Measurements from ENCODE around the gene EFCAB8.

EFCAB8 gene

DNA sequence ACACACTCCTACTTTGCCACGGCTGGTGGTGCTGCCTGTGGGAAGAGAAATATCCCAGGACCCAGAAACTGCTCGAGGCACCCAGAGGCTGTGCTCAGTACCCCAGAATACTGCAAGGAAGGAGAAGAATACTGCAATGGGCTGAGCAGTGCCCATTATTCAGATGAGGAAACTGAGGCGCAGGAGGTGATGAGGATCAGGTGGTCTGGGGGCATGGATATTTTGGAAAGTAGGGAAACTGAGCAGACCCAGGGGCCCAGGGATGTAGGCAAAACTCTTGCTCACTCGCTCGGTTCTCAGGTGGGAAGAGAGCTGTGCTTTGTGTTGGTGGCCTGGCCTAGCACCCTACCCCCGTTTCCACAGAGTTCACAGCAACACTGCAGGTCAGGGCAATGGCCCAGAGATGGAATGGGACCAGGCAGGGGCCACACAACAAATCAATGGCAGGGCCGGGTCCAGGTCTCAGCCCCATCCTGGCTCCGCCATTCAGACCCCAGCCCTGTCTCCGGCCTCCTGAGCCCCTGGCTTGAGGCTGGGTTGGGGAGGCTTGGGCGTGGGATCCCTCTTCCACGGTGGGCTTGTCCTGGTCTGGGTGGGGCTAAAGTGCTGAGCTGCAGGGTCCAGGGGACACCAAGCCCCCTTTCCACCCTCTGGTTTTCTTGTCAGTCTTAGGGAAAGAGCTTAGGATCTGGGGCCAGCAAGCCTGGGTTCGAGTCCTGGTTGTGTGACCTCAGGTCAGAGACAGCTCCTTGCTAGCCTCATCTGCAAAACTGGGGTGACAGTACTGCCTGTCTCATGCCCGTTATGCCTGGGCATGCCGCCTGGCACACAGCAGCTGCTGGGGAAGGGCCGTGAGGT is 111.6 kb downstream of the EFCAB8 start:
- Histone ChIP-seq H3K4me1 (ENCODE audit: control insufficient read depth, low read length) (peaks cover 26% of the 10 kb centered on the region), H3K27me3 (ENCODE audit: control insufficient read depth, low read length) (no peaks in the 10 kb centered on the region), H3K36me3 (ENCODE audit: control insufficient read depth, low read length) (0 out of 2 replicates have a peak, but pooled peaks cover 3% of the 10 kb centered on the region), H3K4me2 (ENCODE audit: low read length) (peak overlapping the region; percentile 76; the same call in 1 of the 2 replicates), H3F3A (ENCODE audit: control insufficient read depth, insufficient read depth) (peaks cover 6% of the 10 kb centered on the region), H3K27ac (ENCODE audit: low read depth, low read length) (peak overlapping the region; percentile 91), H3K79me2 (ENCODE audit: control insufficient read depth, low read length) (no peaks in the 10 kb centered on the region), H3K9me2 (replicated peaks; ENCODE audit: control insufficient read depth, low read length) (no peaks in the 10 kb centered on the region), H4K20me1 (ENCODE audit: control insufficient read depth, insufficient read depth, low read depth, low read length) (no peaks in the 10 kb centered on the region), H3K9me3 (ENCODE audit: control insufficient read depth, insufficient read depth, low read length) (peaks cover 3% of the 10 kb centered on the region; the same call in 1 of the 2 replicates), H3K4me3 (ENCODE audit: low read length) (peak overlapping the region; percentile 62; the same call in 1 of the 2 replicates)
- no peak for TF ChIP-seq EZH2phosphoT487 (IDR thresholded peaks at IDR 0.05; ENCODE audit: borderline replicate concordance, low read length)
- TF ChIP-seq, protein P1, sequence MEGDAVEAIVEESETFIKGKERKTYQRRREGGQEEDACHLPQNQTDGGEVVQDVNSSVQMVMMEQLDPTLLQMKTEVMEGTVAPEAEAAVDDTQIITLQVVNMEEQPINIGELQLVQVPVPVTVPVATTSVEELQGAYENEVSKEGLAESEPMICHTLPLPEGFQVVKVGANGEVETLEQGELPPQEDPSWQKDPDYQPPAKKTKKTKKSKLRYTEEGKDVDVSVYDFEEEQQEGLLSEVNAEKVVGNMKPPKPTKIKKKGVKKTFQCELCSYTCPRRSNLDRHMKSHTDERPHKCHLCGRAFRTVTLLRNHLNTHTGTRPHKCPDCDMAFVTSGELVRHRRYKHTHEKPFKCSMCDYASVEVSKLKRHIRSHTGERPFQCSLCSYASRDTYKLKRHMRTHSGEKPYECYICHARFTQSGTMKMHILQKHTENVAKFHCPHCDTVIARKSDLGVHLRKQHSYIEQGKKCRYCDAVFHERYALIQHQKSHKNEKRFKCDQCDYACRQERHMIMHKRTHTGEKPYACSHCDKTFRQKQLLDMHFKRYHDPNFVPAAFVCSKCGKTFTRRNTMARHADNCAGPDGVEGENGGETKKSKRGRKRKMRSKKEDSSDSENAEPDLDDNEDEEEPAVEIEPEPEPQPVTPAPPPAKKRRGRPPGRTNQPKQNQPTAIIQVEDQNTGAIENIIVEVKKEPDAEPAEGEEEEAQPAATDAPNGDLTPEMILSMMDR (IDR thresholded peaks at IDR 0.05; ENCODE audit: low read depth, low read length, poor library complexity, severe bottlenecking): no peak

DNA sequence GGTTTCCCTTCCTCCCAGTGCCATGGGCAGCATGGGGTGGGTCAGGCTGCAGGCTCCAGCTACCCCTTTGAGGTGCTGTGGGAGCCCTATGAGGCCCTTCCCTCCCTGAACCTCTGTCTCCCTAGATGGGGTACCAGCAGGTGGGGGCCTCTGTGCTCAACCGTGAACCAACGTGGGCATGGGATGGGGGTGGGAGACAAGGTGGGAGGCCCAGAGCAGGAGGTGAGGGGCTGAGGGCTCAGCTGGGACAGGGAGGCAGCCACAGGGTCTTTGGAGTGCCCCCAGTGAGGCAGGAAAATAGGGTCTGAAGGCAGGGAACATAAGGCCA is 112.2 kb downstream of the EFCAB8 start:
- Histone ChIP-seq H3K27me3 (ENCODE audit: control insufficient read depth, low read length) (no peaks in the 10 kb centered on the region), H3F3A (ENCODE audit: control insufficient read depth, insufficient read depth) (peaks cover 6% of the 10 kb centered on the region)

DNA sequence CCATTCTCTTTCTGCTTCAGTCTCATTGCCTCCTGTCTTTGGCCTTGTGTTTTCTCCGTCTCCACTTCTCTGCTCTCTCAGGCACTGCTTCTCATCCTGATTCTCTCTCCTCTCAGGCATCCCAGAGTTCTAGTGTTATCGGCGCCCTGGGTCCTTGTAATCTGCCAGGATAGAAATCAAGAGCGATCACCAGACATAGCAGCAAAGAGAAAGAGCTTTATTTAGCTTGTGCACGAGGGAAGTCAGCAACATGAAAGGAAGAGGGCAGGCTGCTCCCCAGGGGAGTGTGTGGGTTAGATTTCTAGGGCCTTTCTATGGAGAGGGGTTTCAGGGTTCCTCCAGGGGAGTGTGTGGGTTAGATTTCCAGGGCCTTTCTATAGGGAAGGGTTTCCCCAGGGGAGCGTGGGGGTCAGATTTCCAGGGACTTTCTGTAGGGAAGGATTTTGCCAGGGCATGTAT is 113.0 kb downstream of the EFCAB8 start:
- Histone ChIP-seq H3K36me3 (ENCODE audit: control insufficient read depth, low read length) (0 out of 2 replicates have a peak, but pooled peaks cover 3% of the 10 kb centered on the region), H3K4me2 (ENCODE audit: low read length) (peak overlapping the region; percentile 76), H3K4me1 (ENCODE audit: control insufficient read depth, low read length) (peaks cover 26% of the 10 kb centered on the region), H3K4me3 (ENCODE audit: low read length) (peak overlapping the region; percentile 62), H3K9me3 (ENCODE audit: control insufficient read depth, insufficient read depth, low read length) (peaks cover 3% of the 10 kb centered on the region; the same call in 1 of the 2 replicates), H4K20me1 (ENCODE audit: control insufficient read depth, insufficient read depth, low read depth, low read length) (no peaks in the 10 kb centered on the region), H3K27me3 (ENCODE audit: control insufficient read depth, low read length) (no peaks in the 10 kb centered on the region), H3F3A (ENCODE audit: control insufficient read depth, insufficient read depth) (peaks cover 6% of the 10 kb centered on the region), H3K9me2 (replicated peaks; ENCODE audit: control insufficient read depth, low read length) (no peaks in the 10 kb centered on the region), H3K27ac (ENCODE audit: low read depth, low read length) (peak overlapping the region; percentile 91), H3K79me2 (ENCODE audit: control insufficient read depth, low read length) (no peaks in the 10 kb centered on the region)
- TF ChIP-seq, protein P1 (IDR thresholded peaks at IDR 0.05; ENCODE audit: low read depth, low read length, poor library complexity, severe bottlenecking): no peak
- no peak for TF ChIP-seq EZH2phosphoT487 (IDR thresholded peaks at IDR 0.05; ENCODE audit: borderline replicate concordance, low read length)

More for the DNA sequence above, 112.2 kb downstream of the EFCAB8 start:
- Histone ChIP-seq H3K9me2 (replicated peaks; ENCODE audit: control insufficient read depth, low read length) (no peaks in the 10 kb centered on the region), H3K4me1 (ENCODE audit: control insufficient read depth, low read length) (peaks cover 26% of the 10 kb centered on the region), H3K9me3 (ENCODE audit: control insufficient read depth, insufficient read depth, low read length) (peaks cover 3% of the 10 kb centered on the region; the same call in 1 of the 2 replicates), H4K20me1 (ENCODE audit: control insufficient read depth, insufficient read depth, low read depth, low read length) (no peaks in the 10 kb centered on the region), H3K79me2 (ENCODE audit: control insufficient read depth, low read length) (no peaks in the 10 kb centered on the region), H3K36me3 (ENCODE audit: control insufficient read depth, low read length) (0 out of 2 replicates have a peak, but pooled peaks cover 3% of the 10 kb centered on the region), H3K4me3 (ENCODE audit: low read length) (peak overlapping the region; percentile 62), H3K4me2 (ENCODE audit: low read length) (peak overlapping the region; percentile 76), H3K27ac (ENCODE audit: low read depth, low read length) (peak overlapping the region; percentile 91)
- TF ChIP-seq, protein P1 (IDR thresholded peaks at IDR 0.05; ENCODE audit: low read depth, low read length, poor library complexity, severe bottlenecking): no peak
- TF ChIP-seq EZH2phosphoT487 (IDR thresholded peaks at IDR 0.05; ENCODE audit: borderline replicate concordance, low read length): no peak
